Activated B cell treated with CpG ODN at 0.5 μM for 24 hours (primary cell): ENCODE measurements around the gene RNF19B. TPM values are rescaled to one million over a fixed set of nuclear protein-coding genes. Genes with fewer than 3 reads are reported as not detected.

ENCODE experiments used
- ATAC-seq: fragments of 200-7000 bp; cut with Tn5 transposase; one replicate; pipeline ENCODE4 v1.10.0; 2021; ENCODE audit warnings: low read depth, mild to moderate bottlenecking, moderate library complexity
- CTCF ChIA-PET: fragments of 350-600 bp; sonication (Branson Sonifier 250); formaldehyde crosslinking; loops from one replicate; lab custom pipeline; 2021; ENCODE audit warnings: antibody characterized with exemption; lab: Charles Lee
- POLR2A ChIA-PET: fragments of 350-600 bp; sonication (Branson Sonifier 250); formaldehyde crosslinking; loops from one replicate; lab custom pipeline; 2021; ENCODE audit warnings: antibody characterized with exemption; lab: Charles Lee
- DNase-seq: peaks from one replicate; pipeline ENCODE4 v3.0.0; 2022
- H3K27ac Mint-ChIP-seq: one replicate; pipeline ENCODE4 v1.8.0; 2020; ENCODE audit warnings: mixed read lengths
- H3K27me3 Mint-ChIP-seq: one replicate; pipeline ENCODE4 v1.8.0; 2021; ENCODE audit warnings: mixed read lengths
- H3K36me3 Mint-ChIP-seq: one replicate; pipeline ENCODE4 v1.8.0; 2021; ENCODE audit warnings: low read depth, mixed read lengths
- H3K4me1 Mint-ChIP-seq: one replicate; pipeline ENCODE4 v1.8.0; 2021; ENCODE audit warnings: mixed read lengths
- H3K4me3 Mint-ChIP-seq: one replicate; pipeline ENCODE4 v1.8.0; 2020; ENCODE audit warnings: mild to moderate bottlenecking, mixed read lengths
- H3K9me3 Mint-ChIP-seq: one replicate; pipeline ENCODE4 v1.8.0; 2020; ENCODE audit warnings: mixed read lengths
- intact Hi-C: fragments of 100-400 bp; cut with micrococcal nuclease; formaldehyde crosslinking; loops from one replicate; pipeline ENCODE4 v1.15.1; 2024
- total RNA-seq: library from RNA; stranded (reverse); gene quantifications from 2 replicates; pipeline ENCODE4 v1.2.3, GENCODE V29; 2022
- TF ChIP-seq, protein P1 (sequence below): fragments of 200-600 bp; IDR thresholded peaks from one replicate; pipeline ENCODE4 v1.8.0; 2022; ENCODE audit warnings: antibody characterized with exemption, mild to moderate bottlenecking

The RNF19B gene
- total RNA-seq, 1 donor from 2014 or later, result 23.6 TPM

DNA sequence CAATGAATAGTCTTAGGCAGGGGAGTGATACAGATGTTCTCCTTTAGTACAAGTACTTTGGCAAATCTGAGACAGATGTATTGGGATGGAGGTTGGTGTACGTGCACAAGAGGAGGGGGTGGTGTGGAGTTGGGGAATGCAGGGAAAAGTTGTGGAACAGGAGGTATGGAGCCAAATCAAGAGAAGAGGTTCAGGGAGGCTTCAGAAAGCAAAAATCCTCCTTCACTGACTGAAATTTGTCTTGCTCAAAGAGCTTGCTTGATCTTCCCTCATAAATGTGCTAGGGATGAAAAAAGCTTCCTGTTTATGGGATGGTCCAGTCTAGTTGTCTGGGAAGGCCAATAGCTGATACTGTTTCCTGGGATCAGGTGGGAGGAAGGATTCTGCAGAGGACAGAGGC is 5.8 kb downstream of the RNF19B start:
- ChIA-PET CTCF (interaction anchor here (1.0 to 2.0 kb wide), 3 partner anchors 25 to 123 kb away, joined by 3 to 6 read pairs (median 5); no protein-coding TSS in a partner anchor), POLR2A (interaction anchor here (1.7 to 2.4 kb wide), 2 partner anchors 22 to 34 kb away, joined by 11 to 12 read pairs; no protein-coding TSS in a partner anchor)
- Mint-ChIP-seq H3K4me1 (peaks cover 83% of the 10 kb centered on the region), H3K9me3 (no peaks in the 10 kb centered on the region), H3K36me3 (peaks cover 15% of the 10 kb centered on the region), H3K4me3 (peak overlapping the region; percentile 4), H3K27me3 (no peaks in the 10 kb centered on the region), H3K27ac (peak overlapping the region; percentile 20)
- DNase-seq (no peak), ATAC-seq (no peak)
- intact Hi-C loops, result no loop called here
- TF ChIP-seq, protein P1, sequence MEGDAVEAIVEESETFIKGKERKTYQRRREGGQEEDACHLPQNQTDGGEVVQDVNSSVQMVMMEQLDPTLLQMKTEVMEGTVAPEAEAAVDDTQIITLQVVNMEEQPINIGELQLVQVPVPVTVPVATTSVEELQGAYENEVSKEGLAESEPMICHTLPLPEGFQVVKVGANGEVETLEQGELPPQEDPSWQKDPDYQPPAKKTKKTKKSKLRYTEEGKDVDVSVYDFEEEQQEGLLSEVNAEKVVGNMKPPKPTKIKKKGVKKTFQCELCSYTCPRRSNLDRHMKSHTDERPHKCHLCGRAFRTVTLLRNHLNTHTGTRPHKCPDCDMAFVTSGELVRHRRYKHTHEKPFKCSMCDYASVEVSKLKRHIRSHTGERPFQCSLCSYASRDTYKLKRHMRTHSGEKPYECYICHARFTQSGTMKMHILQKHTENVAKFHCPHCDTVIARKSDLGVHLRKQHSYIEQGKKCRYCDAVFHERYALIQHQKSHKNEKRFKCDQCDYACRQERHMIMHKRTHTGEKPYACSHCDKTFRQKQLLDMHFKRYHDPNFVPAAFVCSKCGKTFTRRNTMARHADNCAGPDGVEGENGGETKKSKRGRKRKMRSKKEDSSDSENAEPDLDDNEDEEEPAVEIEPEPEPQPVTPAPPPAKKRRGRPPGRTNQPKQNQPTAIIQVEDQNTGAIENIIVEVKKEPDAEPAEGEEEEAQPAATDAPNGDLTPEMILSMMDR, result no peak

DNA sequence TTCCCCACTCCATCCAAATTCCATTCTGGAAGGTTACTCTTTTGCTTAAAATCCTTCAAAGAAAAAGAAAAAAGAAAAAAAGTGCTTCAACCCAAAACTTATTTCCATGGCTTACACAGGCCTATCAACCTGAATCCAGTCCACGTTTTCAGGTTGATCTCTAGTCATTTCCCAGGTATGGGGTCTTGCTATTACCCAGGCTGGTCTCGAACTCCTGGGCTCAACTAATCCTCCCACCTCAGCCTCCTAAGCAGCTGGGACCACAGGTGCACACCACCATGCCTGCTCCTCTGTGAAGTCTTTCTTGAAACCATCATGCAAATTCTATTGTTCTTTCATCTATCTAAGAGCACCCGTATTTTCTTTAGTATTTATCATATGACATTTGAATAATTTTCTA is 7.6 kb downstream of the RNF19B start:
- intact Hi-C loops, result no loop called here
- DNase-seq (no peak), ATAC-seq (no peak)
- Mint-ChIP-seq H3K27me3 (no peaks in the 10 kb centered on the region), H3K36me3 (peaks cover 15% of the 10 kb centered on the region), H3K27ac (no peak overlapping the region), H3K4me3 (no peak overlapping the region), H3K9me3 (no peaks in the 10 kb centered on the region), H3K4me1 (peaks cover 75% of the 10 kb centered on the region)
- TF ChIP-seq, protein P1, result no peak
- CTCF ChIA-PET, result no interaction called here
- POLR2A ChIA-PET, result interaction anchor here (2.4 to 4.2 kb wide), 2 partner anchors 7 to 36 kb away, joined by 11 to 17 read pairs; partner anchors contain the start of gene RNF19B

DNA sequence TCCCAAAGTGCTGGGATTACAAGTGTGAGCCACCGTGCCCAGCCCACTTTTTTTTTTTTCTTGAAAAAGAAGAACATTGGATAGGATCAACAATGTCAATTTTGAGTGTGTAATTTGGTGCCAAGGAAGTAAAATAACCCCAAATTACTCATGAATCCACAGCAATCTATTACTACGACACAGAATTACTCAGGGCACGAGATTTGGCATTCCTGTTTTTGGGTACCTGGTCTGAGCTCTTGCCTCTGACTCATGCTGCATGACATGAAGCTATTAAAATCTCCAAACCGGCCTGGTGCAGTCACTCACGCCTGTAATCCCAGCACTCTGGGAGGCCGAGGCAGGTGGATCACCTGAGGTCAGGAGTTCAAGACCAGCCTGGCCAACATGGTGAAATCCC is 10.4 kb downstream of the RNF19B start:
- Mint-ChIP-seq H3K9me3 (no peaks in the 10 kb centered on the region), H3K27ac (no peak overlapping the region), H3K27me3 (no peaks in the 10 kb centered on the region), H3K4me1 (peaks cover 74% of the 10 kb centered on the region), H3K4me3 (no peak overlapping the region), H3K36me3 (peaks cover 23% of the 10 kb centered on the region)
- CTCF ChIA-PET, result interaction anchor here (1.7 kb wide), 1 partner anchor 8 kb away, joined by 7 read pairs; no protein-coding TSS in a partner anchor
- TF ChIP-seq, protein P1, result no peak
- no peak for ATAC-seq
- intact Hi-C loops, result no loop called here
- DNase-seq, result no peak
- POLR2A ChIA-PET, result interaction anchor here (0.7 to 4.2 kb wide), 3 partner anchors 10 to 34 kb away, joined by 3 to 17 read pairs (median 3); partner anchors contain the start of gene RNF19B

DNA sequence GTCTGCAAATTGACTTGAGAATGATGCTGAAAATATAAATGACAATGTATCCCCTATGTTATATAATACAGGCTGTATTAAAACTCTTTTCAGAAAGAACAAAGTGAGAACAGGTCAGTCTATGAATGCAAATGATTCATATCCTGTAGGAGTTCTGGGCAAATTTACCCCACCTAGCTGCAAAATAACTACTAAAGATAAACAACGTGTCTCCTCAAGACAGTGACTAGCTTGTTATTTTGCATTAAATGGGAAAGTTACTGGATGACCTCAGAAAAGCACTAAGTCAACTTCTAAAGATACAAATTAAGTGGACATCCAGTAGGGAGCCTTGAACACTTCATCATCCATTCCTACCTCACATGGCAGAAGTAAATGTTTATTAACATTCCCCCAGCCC is 11.1 kb downstream of the RNF19B start:
- TF ChIP-seq, protein P1, result no peak
- Mint-ChIP-seq H3K4me3 (peak overlapping the region; percentile 19), H3K4me1 (peaks cover 72% of the 10 kb centered on the region), H3K27ac (no peak overlapping the region), H3K27me3 (no peaks in the 10 kb centered on the region), H3K9me3 (no peaks in the 10 kb centered on the region), H3K36me3 (peaks cover 23% of the 10 kb centered on the region)
- ATAC-seq (no peak), DNase-seq (no peak)
- ChIA-PET POLR2A (interaction anchor here (0.7 to 4.2 kb wide), 3 partner anchors 9 to 52 kb away, joined by 3 to 17 read pairs (median 3); partner anchors contain the start of gene RNF19B), CTCF (interaction anchor here (1.7 kb wide), 1 partner anchor 8 kb away, joined by 7 read pairs; no protein-coding TSS in a partner anchor)
- intact Hi-C loops, result no loop called here

DNA sequence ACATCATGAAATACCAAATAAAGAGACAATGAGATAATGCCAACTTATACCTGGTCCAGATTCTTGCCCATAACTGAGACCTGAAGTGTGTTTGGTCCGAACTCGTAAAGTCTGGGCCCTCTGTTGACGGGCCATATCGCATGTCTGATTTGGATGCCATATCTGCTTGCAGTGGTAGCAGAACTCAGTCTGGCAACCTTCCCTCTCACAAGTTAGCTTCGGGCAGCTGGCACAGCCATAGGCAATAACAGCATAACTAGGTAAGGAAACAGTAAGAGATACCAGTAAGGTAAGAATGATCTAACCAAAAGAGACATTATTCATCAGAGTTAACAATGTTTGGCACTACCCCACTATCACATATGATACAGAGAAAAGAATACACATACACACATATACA is 15.1 kb downstream of the RNF19B start:
- ChIA-PET POLR2A (interaction anchor here (3.8 kb wide), 1 partner anchor 15 kb away, joined by 20 read pairs; the partner anchor contains the start of gene RNF19B), CTCF (no interaction called here)
- TF ChIP-seq, protein P1, result no peak
- ATAC-seq (no peak), DNase-seq (no peak)
- H3K9me3 Mint-ChIP-seq, result no peaks in the 10 kb centered on the region
- H3K36me3 Mint-ChIP-seq, result peaks cover 54% of the 10 kb centered on the region
- H3K27me3 Mint-ChIP-seq, result no peaks in the 10 kb centered on the region
- H3K4me1 Mint-ChIP-seq, result peaks cover 41% of the 10 kb centered on the region
- intact Hi-C loops, result loop anchor here (2.0 kb wide), 1 partner anchor 13 kb away; no protein-coding TSS in a partner anchor
- H3K27ac Mint-ChIP-seq, result no peak overlapping the region
- no peak overlapping the region for H3K4me3 Mint-ChIP-seq
